NAMALWA (cell line): Measurements from ENCODE around the gene SLC26A1.
"Not testable (repeated sequence)": the region's sequence is repeated elsewhere in the genome, so short reads cannot be mapped to it uniquely, and the experiment has no call there.

Experiments used
- DNase-seq: peaks from one replicate; pipeline ENCODE4 v3.0.0-alpha.2; 2015; ENCODE audit warnings: low spot score

Gene SLC26A1

DNA sequence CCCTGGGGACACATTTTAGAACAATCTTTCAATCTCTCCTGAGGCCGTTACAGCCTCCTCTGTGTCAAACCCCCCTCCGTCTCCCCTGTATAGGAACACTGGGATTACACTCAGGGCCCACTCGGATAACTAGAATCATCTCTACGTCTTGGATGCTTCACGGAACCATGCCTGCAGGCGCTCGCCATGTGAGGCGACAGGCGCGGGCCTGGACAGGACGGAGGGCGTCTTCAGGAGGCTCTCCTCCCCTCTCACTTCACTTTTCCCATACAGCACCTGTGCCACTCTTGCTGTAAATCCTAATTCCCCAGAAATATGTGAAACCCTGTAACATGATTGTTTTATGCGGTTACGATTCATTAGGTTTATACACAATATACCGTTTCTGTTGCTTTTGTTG lies 10.4 kb downstream of the SLC26A1 start:
- DNase-seq: no peak

DNA sequence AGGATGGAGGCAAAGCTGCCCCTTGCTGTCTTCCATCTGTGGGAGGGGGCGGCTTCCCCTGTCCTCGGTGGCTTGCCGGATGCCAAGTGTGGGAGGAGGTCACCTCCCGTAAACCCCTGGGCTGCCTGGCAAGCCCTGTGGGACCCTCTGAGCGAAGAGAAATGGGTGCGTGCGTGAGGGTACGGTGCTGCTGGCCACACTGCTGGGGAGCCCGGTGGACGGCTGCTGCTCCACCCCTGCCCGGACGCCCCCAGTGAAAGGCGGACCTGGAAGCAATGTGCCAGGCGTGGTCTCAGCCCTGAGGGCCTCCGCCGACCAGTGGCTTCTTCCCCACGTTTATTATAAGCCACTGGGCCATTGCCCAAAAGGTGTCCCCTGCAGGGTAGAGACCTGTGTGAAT lies 10.9 kb downstream of the SLC26A1 start:
- DNase-seq: no peak

GRCh38 chr4:978957-979701 lies 14.1 kb downstream of the SLC26A1 start:
- peak; percentile 29 for DNase-seq

- DNase-seq: not testable (repeated sequence)
Measured at GRCh38 chr4:976016-976415, 17.2 kb downstream of the SLC26A1 start.

DNA sequence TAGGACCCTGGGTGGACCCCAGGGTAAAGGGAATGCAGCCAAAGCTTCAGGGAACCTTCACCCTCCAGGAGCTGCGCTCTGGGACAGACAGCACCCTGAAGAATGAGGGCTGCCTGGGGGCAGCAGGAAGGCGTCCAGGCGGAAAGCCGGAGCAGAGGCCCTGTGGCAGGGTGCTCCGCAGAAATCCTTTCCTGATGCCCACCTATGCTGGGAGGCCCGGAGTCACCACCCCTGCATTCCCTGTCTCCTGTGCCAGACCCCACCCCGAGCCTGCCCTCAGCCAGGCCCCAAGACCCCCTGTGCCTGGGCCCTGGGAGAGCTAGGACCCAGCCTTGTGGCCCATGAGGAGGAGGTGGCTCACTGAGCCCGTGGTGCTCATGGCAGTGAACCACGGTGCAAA lies 18.5 kb downstream of the SLC26A1 start:
- no peak for DNase-seq

DNA sequence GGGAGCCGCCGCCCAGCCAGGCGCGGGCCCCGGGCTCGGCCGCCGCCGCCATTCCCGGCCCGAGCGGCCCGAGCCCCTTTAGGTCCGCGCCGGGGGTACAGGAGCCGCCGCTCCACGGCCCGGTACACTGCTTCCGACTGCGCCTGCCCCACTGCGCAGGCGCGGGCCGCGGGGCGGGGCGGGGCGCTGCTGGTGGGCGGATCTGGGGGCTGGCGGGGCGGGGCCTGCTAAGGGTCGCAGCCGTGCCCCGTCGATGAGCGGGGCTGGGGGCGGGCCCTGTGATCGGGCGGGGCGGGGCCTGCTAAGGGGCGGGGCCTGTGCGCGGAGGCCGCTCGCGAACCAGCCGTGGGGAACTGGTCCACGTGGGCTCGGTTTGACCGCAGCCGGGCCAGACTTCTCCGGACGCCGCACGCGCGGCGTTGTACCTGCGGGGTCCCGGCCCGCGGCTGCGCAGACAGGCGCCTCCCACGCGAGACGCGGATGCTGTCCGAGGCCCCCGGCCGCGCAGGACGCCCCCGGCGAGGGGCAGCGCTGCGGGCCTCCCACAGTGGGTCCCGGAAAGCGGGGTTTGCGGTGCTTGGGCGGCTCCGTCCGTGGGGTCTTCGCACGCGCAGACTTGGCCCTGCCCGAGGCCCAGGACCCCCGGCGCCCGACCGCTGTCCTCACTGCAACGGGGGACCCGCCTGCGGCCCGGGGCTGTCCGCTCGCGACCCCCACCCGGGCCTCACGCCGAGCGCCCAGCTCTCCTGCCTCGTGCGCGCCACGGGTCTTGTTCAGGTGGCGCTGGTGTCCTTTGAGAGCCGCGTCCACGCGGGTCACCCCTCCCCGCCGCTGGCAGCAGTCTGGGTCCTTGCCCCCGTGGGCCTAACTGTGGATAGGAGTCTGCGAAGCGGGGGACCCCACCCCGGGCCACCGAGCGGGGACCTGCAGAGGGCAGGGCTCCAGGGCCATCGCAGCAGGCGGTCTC lies 19.5 kb downstream of the SLC26A1 start, which contains the start of gene DGKQ:
DGKQ (minus strand) TSS at position 139 of the 967 bp plus-strand sequence; CDS start at position 52, 87 bp downstream.
- DNase-seq: peak; percentile 82

GRCh38 chr4:972651-973424 lies 20.4 kb downstream of the SLC26A1 start:
- DNase-seq: peak; percentile 47

- no peak for DNase-seq
Measured at GRCh38 chr4:971666-972500, 21.3 kb downstream of the SLC26A1 start.

DNA sequence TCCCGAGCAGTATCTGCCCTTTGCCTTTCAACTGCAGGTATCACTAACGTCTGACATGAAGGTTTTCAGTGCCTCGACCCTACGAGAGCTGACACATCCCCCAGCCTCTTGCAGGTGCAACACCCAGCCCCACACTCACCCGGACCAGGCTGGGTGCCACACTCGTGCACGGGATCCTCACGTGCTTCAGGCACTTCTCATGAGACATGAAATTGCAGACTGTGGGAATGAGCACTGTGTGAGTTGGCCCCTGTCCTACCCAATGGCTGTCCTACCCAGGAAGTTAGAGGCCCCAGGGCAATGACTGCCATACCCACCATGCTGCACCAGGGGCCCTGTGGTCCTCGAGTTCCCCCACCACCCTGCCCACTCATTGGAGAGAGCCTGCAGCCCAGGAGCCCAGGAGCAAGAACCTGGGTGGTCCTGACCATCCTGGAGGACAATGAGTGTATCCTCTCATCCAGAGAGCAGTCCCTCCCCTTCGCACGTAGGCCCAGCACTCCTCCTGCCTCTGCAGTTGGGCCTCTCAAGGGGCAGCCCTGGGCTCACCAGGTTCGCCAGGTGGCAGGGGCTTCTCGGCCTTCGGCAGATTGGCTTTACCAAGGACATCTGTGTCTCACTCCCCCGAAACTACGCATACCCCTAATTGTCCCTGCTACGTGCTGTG lies 22.2 kb downstream of the SLC26A1 start:
- DNase-seq: peak; percentile 30

DNA sequence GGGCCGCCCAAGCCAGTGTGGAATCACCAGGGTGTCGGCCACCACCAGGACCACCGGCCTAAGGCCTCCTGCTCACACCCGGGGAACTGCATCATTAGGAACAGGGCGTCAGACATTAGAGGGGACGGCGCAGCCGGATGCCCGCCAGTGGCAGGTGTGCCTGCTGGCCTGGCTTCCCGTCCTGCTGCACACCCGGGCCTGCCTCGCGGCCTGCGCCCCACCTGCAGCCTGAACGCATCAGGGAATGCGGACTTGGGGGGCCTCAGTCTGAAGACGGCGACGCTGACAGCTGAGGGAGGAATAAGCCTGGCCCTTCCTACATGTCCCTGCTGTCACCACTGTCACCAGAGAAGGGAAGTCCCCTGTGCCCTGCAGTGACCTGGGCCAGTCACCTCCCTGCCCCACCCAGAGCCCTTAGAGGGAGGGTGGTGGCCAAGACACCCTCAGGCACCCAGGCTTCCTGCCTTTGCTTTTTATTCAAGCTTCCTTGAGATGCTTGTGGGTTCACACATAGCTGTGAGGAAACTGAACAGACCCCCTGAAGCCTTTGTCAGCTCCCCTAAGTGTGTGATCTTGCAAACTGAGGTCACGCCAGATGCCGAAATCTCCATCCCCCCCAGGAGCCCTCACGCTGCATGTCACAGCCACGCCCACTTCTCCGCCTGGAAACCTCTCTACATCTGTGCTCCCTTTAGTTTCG lies 23.0 kb downstream of the SLC26A1 start:
- no peak for DNase-seq

- DNase-seq: no peak
Measured at GRCh38 chr4:968621-969394, 24.4 kb downstream of the SLC26A1 start.

DNA sequence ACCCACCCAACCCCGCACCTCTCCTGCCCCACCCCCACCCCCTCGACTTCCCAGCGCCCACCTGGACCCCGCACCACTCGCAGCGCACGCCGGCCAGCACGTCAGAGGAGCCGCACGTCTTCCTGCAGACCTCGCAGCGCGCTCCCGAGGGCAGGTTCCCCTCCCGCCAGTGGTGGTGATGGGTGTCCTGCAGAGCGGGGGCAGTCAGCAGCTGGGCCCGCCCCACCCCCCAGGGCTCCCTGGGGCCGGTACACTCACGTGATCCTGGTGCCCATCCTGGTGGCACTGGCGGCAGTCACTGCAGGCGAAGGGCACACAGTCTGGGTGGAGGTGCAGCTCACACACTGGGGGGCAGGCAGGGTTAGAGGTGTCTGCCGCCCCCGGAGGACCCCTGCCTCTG lies 25.0 kb downstream of the SLC26A1 start:
- DNase-seq: no peak

GRCh38 chr4:967113-968104 lies 25.8 kb downstream of the SLC26A1 start:
- DNase-seq: no peak

DNA sequence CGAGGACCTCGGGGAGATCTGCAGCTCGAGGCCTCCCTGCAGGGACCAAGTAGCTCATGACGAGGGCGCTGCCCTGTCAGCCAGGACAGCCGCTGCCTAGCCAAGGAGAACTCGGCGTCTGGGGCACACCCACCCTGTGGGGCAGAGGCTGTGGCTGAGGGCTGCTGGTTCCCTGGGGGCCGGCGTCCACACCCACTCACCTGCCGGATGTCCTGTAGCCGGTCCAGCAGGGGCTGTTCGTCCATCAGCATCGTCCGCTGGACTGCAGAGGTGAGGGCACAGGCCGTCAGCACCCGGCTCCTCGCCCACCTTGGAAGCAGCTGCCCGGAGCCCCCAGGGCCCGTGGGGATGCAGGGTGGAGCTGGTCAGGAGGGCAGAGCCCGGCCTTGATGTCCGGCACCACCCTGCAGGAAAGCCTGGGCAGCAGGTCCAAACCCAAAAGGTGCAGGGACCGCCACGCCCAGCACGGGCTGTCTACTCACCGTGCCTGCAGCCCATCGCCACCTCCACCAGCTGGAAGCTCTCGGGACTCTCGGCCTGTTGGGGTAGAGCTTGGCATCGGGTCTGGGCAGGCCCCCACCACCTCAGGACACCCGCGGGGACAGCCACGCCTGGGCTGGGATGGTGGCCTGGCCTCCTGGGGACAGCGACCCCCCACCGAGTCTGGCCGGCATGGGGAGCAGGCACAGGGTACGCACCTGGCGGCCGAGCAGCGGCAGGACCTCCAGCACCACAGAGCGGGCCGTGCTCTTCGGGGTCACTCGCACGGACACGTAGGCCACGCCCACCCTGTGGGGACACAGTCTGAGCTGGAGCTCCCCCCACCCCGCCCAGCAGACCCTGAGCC lies 26.7 kb downstream of the SLC26A1 start:
- no peak for DNase-seq

DNA sequence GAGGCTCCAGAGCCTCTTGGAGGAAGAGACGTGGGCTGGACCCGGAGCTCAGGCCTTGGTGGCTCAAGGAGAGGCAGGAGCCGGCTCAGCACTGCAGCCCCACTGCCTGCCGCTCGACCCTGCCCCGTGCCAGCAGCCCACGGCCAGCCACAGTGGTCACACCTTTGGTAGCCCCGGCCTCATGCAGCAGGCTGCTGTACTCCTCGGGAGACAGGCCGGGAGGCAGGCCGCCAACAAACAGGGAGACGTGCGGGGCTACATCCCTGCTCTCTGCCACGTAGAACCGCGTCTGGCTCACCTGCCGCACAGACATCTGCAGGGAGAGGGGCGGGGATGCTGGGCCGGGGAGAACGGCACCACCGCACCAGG lies 27.5 kb downstream of the SLC26A1 start:
- no peak for DNase-seq

- DNase-seq: no peak
Measured at GRCh38 chr4:965048-965765, 28.0 kb downstream of the SLC26A1 start.
